IPS-18a (cell line): ENCODE data around the gene OR2AG1.

Experiments used
- H3K27ac ChIP-seq: one replicate; pipeline ENCODE4 v1.5.1; 2013; ENCODE audit warnings: low read length
- H3K27me3 ChIP-seq: one replicate; pipeline ENCODE4 v1.6.1; 2013; ENCODE audit warnings: mild to moderate bottlenecking, low read length; ENCODE audit not compliant: control insufficient read depth, insufficient read depth
- H3K36me3 ChIP-seq: one replicate; pipeline ENCODE4 v1.6.1; 2013; ENCODE audit warnings: low read depth, low read length; ENCODE audit not compliant: control insufficient read depth
- H3K4me1 ChIP-seq: one replicate; pipeline ENCODE4 v1.6.1; 2013; ENCODE audit warnings: low read depth, low read length; ENCODE audit not compliant: control insufficient read depth
- H3K4me3 ChIP-seq: one replicate; pipeline ENCODE4 v1.5.1; 2013; ENCODE audit warnings: low read length
- H3K9ac ChIP-seq: one replicate; pipeline ENCODE4 v1.6.1; 2013; ENCODE audit warnings: mild to moderate bottlenecking, low read length, moderate library complexity
- H3K9me3 ChIP-seq: one replicate; pipeline ENCODE4 v1.6.1; 2013; ENCODE audit warnings: low read depth, low read length; ENCODE audit not compliant: control insufficient read depth

Gene OR2AG1

GRCh38 chr11:6782720-6783119 is at the start of gene OR2AG1:
TSS of gene OR2AG1 (plus strand) at chr11:6783020. CDS start at chr11:6785038, 2,018 bp downstream.
- no peak within 1 kb of the TSS for H3K4me3 ChIP-seq
- no peaks in the 10 kb centered on the region for H3K27me3 ChIP-seq
- no peak within 1 kb of the TSS for H3K27ac ChIP-seq
- no peaks in the 10 kb centered on the region for H3K4me1 ChIP-seq
- H3K9ac ChIP-seq = no peak within 1 kb of the TSS
- H3K9me3 ChIP-seq = no peaks in the 10 kb centered on the region
- H3K36me3 ChIP-seq = no peaks in the 10 kb centered on the region

GRCh38 chr11:6733326-6734275 is 49.2 kb upstream of the OR2AG1 start:
- Histone ChIP-seq H3K4me1 (no peaks in the 10 kb centered on the region), H3K27ac (no peak overlapping the region), H3K9ac (no peak overlapping the region)

GRCh38 chr11:6734616-6735015 is 48.2 kb upstream of the OR2AG1 start:
- Histone ChIP-seq H3K9me3 (no peaks in the 10 kb centered on the region), H3K9ac (no peak overlapping the region), H3K27ac (no peak overlapping the region), H3K27me3 (no peaks in the 10 kb centered on the region), H3K4me3 (no peak overlapping the region), H3K36me3 (no peaks in the 10 kb centered on the region), H3K4me1 (no peaks in the 10 kb centered on the region)

More at GRCh38 chr11:6733326-6734275, 49.2 kb upstream of the OR2AG1 start:
- Histone ChIP-seq H3K4me3 (no peak overlapping the region), H3K36me3 (no peaks in the 10 kb centered on the region), H3K27me3 (no peaks in the 10 kb centered on the region), H3K9me3 (no peaks in the 10 kb centered on the region)

GRCh38 chr11:6735306-6735705 is 47.5 kb upstream of the OR2AG1 start:
- H3K9me3 ChIP-seq = no peaks in the 10 kb centered on the region
- H3K9ac ChIP-seq = no peak overlapping the region
- no peaks in the 10 kb centered on the region for H3K4me1 ChIP-seq
- no peaks in the 10 kb centered on the region for H3K27me3 ChIP-seq
- no peak overlapping the region for H3K4me3 ChIP-seq
- no peak overlapping the region for H3K27ac ChIP-seq
- H3K36me3 ChIP-seq = no peaks in the 10 kb centered on the region

- H3K27ac ChIP-seq = no peak overlapping the region
- no peak overlapping the region for H3K9ac ChIP-seq
- no peaks in the 10 kb centered on the region for H3K36me3 ChIP-seq
- H3K9me3 ChIP-seq = no peaks in the 10 kb centered on the region
- H3K4me3 ChIP-seq = no peak overlapping the region
- H3K27me3 ChIP-seq = no peaks in the 10 kb centered on the region
- no peaks in the 10 kb centered on the region for H3K4me1 ChIP-seq
Measured at GRCh38 chr11:6736495-6737121, 46.2 kb upstream of the OR2AG1 start.

GRCh38 chr11:6737872-6738466 is 44.9 kb upstream of the OR2AG1 start:
- no peak overlapping the region for H3K27ac ChIP-seq
- H3K9ac ChIP-seq = no peak overlapping the region
- H3K9me3 ChIP-seq = no peaks in the 10 kb centered on the region
- H3K4me1 ChIP-seq = no peaks in the 10 kb centered on the region
- H3K4me3 ChIP-seq = no peak overlapping the region
- no peaks in the 10 kb centered on the region for H3K36me3 ChIP-seq
- no peaks in the 10 kb centered on the region for H3K27me3 ChIP-seq

- H3K4me3 ChIP-seq = no peak overlapping the region
- H3K36me3 ChIP-seq = no peaks in the 10 kb centered on the region
- H3K27ac ChIP-seq = no peak overlapping the region
- no peaks in the 10 kb centered on the region for H3K9me3 ChIP-seq
- no peak overlapping the region for H3K9ac ChIP-seq
- no peaks in the 10 kb centered on the region for H3K4me1 ChIP-seq
- no peaks in the 10 kb centered on the region for H3K27me3 ChIP-seq
Measured at GRCh38 chr11:6738590-6738989, 44.2 kb upstream of the OR2AG1 start.

GRCh38 chr11:6742260-6742659 is 40.6 kb upstream of the OR2AG1 start:
- H3K27me3 ChIP-seq = no peaks in the 10 kb centered on the region
- H3K4me3 ChIP-seq = no peak overlapping the region
- no peaks in the 10 kb centered on the region for H3K9me3 ChIP-seq

GRCh38 chr11:6745018-6745417 is 37.8 kb upstream of the OR2AG1 start:
- H3K36me3 ChIP-seq = no peaks in the 10 kb centered on the region
- no peak overlapping the region for H3K9ac ChIP-seq
- no peaks in the 10 kb centered on the region for H3K4me1 ChIP-seq
- H3K4me3 ChIP-seq = no peak overlapping the region
- H3K27me3 ChIP-seq = no peaks in the 10 kb centered on the region
- H3K9me3 ChIP-seq = no peaks in the 10 kb centered on the region
- no peak overlapping the region for H3K27ac ChIP-seq

More at GRCh38 chr11:6742260-6742659, 40.6 kb upstream of the OR2AG1 start:
- H3K27ac ChIP-seq = no peak overlapping the region
- no peaks in the 10 kb centered on the region for H3K36me3 ChIP-seq
- no peaks in the 10 kb centered on the region for H3K4me1 ChIP-seq
- no peak overlapping the region for H3K9ac ChIP-seq

GRCh38 chr11:6745465-6746015 is 37.3 kb upstream of the OR2AG1 start:
- Histone ChIP-seq H3K9ac (no peak overlapping the region), H3K27me3 (no peaks in the 10 kb centered on the region), H3K27ac (no peak overlapping the region)

GRCh38 chr11:6746086-6746618 is 36.7 kb upstream of the OR2AG1 start:
- H3K9ac ChIP-seq = no peak overlapping the region
- no peaks in the 10 kb centered on the region for H3K36me3 ChIP-seq
- no peaks in the 10 kb centered on the region for H3K4me1 ChIP-seq
- no peak overlapping the region for H3K4me3 ChIP-seq
- H3K9me3 ChIP-seq = no peaks in the 10 kb centered on the region
- H3K27ac ChIP-seq = no peak overlapping the region
- H3K27me3 ChIP-seq = no peaks in the 10 kb centered on the region

More at GRCh38 chr11:6745465-6746015, 37.3 kb upstream of the OR2AG1 start:
- no peaks in the 10 kb centered on the region for H3K36me3 ChIP-seq
- H3K4me1 ChIP-seq = no peaks in the 10 kb centered on the region
- H3K9me3 ChIP-seq = no peaks in the 10 kb centered on the region
- H3K4me3 ChIP-seq = no peak overlapping the region
